NCI-H82 treated with DMSO at 0.1 percent for 48 hours (cell line): ENCODE data around the gene CAND2.

Source experiments
- DNase-seq: peaks from one replicate; lab custom pipeline; 2025; ENCODE audit not compliant: unreplicated experiment; lab: John Stamatoyannopoulos, UW

CAND2 gene

GRCh38 chr3:12799525-12800440 lies 3.3 kb downstream of the CAND2 start:
- DNase-seq, result no peak

DNA sequence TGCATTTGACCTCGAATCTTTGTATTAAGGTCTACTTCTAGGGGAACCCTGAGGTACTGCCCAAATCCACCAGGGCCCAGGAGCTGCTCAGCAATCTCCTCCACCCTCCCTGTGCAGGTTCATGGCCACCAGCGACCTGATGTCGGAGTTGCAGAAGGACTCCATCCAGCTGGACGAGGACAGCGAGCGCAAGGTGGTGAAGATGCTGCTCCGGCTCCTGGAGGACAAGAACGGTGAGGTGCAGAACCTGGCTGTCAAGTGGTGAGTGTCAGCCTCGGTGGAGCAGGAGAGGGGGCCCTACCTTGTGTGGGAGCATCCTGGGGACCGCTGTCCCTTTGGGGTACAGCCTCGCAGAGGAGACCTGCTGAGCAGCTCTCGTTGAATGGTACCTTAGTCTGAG lies 6.9 kb downstream of the CAND2 start:
- DNase-seq, result no peak

GRCh38 chr3:12807066-12807465 lies 10.6 kb downstream of the CAND2 start:
- DNase-seq, result no peak

- DNase-seq, result no peak
These were observed 11.3 kb downstream of the CAND2 start for GRCh38 chr3:12807601-12808359.

GRCh38 chr3:12808587-12808986 lies 12.1 kb downstream of the CAND2 start:
- DNase-seq, result no peak

GRCh38 chr3:12809001-12809400 lies 12.5 kb downstream of the CAND2 start:
- no peak for DNase-seq

GRCh38 chr3:12809435-12809834 lies 13.0 kb downstream of the CAND2 start:
- no peak for DNase-seq

GRCh38 chr3:12810013-12810780 lies 13.7 kb downstream of the CAND2 start:
- no peak for DNase-seq

DNA sequence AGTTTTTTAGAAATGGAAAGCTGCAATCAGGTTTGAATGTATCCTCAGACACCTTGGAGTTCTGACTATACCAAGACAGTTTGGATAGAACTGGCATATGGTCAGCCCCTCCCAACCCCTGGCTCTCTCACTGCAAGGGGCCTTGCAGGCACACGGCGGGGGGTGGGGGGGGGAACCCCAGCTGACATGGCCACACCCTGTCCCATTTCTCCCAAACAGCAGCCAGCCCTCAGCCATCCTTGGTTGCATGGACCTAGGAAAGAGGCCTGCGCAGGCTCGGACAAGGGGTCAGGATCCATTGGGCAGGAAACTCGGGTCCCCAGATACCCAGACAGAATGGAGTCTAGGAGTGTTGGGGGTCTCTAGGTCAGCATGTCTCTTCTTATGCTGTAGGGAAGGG lies 14.5 kb downstream of the CAND2 start:
- no peak for DNase-seq

DNA sequence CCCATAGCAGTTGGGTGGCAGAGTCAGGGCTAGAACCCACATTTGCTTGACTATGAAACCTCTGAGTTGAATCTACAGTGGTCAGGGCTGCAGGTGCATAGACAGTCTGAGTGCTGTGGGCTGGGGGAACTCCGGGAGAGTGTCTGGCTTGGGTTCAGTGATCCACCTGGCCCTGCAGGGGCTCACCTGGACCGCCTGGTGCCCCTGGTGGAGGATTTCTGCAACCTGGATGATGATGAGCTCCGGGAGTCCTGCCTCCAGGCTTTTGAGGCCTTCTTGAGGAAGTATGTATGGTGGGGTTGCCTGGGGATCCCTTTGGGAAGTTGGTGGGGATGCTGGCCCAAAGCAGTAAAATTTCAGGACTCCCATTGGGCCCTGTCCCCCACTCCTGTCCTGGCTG lies 16.3 kb downstream of the CAND2 start:
- DNase-seq, result no peak

DNA sequence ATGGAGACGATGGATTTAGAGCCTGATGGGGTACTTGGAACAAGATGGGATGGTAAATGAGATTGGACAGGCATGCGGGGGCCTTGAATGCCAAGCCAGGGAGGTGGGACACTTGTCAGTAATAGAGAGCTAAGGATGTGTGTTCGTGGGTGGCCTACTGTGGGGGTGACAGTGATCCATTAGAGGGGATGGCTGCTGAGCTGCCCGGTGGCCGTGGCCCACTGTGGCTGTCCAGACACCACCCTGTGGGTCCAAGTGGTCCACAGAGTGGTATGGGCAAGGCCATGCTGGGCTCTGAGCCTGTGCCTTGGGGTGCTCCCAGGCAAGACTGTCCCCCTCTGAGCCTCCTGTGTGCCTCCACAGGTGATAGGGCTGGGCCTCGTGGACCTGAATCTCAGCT lies 17.5 kb downstream of the CAND2 start:
- DNase-seq, result no peak

- no peak for DNase-seq
These were observed 18.6 kb downstream of the CAND2 start for GRCh38 chr3:12815078-12815477.

DNA sequence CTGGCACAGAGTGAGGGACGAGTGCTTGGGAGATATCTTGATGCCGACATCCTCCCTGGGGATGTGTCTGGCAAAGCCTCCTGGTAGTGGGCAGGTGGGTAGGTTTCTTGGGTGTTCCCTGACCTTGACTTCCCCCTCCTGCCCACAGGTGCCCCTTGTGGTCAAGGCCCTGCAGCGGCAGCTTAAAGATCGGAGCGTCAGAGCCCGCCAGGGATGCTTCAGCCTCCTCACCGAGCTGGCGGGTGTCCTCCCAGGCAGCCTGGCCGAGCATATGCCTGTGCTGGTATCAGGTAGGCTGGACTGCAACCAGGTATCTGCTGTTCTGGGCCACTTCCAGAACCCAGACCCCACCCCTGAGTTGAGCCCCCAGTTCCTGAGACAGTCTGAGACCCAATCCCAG lies 19.2 kb downstream of the CAND2 start:
- DNase-seq, result no peak

GRCh38 chr3:12816521-12817342 lies 20.3 kb downstream of the CAND2 start:
- no peak for DNase-seq

- no peak for DNase-seq
These were observed 20.8 kb downstream of the CAND2 start for GRCh38 chr3:12817343-12817710.

- no peak for DNase-seq
These were observed 21.8 kb downstream of the CAND2 start for GRCh38 chr3:12818273-12818672.

- no peak for DNase-seq
These were observed 22.3 kb downstream of the CAND2 start for GRCh38 chr3:12818773-12819172.

- no peak for DNase-seq
These were observed 26.4 kb downstream of the CAND2 start for GRCh38 chr3:12822725-12823373.

GRCh38 chr3:12824299-12824698 lies 27.8 kb downstream of the CAND2 start:
- no peak for DNase-seq

DNA sequence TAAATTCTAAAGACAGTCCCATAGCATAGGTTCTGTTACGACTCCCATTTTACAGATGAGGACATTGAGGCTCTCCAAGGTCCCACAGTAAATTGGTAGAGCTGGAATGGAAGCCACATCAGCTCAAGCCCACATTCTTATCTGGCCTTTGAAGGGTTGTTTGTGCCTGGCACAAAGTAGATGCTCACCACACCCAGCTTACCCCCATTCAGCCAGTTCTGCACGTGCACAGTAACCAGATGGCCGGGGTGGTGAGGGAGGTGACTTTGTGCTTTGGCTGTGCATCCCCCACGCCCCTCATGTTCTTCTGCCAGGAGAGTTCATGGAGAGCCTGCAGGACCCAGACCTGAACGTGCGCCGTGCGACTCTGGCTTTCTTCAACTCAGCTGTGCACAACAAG lies 28.7 kb downstream of the CAND2 start:
- no peak for DNase-seq
